ENCODE measurements around the gene TMEM176A.

DNA sequence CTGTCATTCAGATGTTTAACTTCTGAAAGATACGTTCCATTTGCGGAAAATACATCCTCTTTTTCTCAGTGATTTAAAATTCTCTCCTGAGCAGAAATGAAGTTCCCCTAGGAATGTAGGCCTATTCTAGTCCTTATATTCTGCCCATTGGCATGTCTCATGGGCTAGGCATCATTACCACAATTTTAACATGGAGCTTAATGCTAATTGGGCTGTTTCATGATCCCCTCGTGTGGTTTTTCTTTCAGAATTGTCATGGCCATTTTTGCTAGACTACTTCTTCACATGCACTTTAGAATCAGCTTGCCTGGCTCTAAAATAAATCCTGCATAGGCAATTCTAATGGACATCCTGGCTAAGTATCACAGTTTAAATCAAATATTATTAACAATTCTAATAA, 1.4 kb upstream of the TMEM176A start:
- TF ChIP-seq, protein P1, sequence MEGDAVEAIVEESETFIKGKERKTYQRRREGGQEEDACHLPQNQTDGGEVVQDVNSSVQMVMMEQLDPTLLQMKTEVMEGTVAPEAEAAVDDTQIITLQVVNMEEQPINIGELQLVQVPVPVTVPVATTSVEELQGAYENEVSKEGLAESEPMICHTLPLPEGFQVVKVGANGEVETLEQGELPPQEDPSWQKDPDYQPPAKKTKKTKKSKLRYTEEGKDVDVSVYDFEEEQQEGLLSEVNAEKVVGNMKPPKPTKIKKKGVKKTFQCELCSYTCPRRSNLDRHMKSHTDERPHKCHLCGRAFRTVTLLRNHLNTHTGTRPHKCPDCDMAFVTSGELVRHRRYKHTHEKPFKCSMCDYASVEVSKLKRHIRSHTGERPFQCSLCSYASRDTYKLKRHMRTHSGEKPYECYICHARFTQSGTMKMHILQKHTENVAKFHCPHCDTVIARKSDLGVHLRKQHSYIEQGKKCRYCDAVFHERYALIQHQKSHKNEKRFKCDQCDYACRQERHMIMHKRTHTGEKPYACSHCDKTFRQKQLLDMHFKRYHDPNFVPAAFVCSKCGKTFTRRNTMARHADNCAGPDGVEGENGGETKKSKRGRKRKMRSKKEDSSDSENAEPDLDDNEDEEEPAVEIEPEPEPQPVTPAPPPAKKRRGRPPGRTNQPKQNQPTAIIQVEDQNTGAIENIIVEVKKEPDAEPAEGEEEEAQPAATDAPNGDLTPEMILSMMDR (IDR thresholded peaks at IDR 0.05; ENCODE audit: low read depth, low read length), result no peak
- TF ChIP-seq POLR2A (IDR thresholded peaks at IDR 0.05; ENCODE audit: extremely low read depth, insufficient read length), result no peak
- TF ChIP-seq, protein P2, sequence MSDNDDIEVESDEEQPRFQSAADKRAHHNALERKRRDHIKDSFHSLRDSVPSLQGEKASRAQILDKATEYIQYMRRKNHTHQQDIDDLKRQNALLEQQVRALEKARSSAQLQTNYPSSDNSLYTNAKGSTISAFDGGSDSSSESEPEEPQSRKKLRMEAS (IDR thresholded peaks at IDR 0.05; ENCODE audit: low read depth, low read length), result no peak
- TF ChIP-seq MYC (IDR thresholded peaks at IDR 0.05; ENCODE audit: low read depth, low read length), result no peak

All from NB4 (cell line).